ENCODE measurements around the gene SLC8A2.

DNA sequence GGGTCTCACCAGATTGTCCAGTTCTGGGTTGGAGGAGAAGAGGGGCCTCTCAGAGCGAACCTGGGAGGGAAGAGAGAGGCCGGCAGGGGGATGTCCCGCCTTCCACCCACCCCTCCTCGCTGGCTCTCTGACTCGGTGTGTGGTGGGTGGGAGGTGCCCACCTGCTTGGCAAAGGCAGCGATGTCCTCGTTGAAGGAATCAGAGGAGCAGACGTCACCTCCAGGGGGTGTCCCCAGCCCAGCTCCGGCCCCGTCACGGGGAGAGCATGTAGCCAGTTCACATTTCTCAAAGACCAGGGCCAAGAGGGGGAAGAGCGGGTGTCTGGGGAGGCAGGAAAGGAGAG, 55.1 kb downstream of the SLC8A2 start:
- TF ChIP-seq, protein P1, sequence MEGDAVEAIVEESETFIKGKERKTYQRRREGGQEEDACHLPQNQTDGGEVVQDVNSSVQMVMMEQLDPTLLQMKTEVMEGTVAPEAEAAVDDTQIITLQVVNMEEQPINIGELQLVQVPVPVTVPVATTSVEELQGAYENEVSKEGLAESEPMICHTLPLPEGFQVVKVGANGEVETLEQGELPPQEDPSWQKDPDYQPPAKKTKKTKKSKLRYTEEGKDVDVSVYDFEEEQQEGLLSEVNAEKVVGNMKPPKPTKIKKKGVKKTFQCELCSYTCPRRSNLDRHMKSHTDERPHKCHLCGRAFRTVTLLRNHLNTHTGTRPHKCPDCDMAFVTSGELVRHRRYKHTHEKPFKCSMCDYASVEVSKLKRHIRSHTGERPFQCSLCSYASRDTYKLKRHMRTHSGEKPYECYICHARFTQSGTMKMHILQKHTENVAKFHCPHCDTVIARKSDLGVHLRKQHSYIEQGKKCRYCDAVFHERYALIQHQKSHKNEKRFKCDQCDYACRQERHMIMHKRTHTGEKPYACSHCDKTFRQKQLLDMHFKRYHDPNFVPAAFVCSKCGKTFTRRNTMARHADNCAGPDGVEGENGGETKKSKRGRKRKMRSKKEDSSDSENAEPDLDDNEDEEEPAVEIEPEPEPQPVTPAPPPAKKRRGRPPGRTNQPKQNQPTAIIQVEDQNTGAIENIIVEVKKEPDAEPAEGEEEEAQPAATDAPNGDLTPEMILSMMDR (IDR thresholded peaks at IDR 0.05; ENCODE audit: poor library complexity, severe bottlenecking) = no peak
- no peak for TF ChIP-seq EP300 (conservative IDR thresholded peaks at IDR 0.05; ENCODE audit: poor library complexity, severe bottlenecking)
- no peak for TF ChIP-seq EZH2 (IDR thresholded peaks at IDR 0.05; ENCODE audit: borderline replicate concordance, insufficient read depth, low read length, poor library complexity, severe bottlenecking)
- TF ChIP-seq POLR2AphosphoS5 (IDR thresholded peaks at IDR 0.05) = no peak
- no peak for TF ChIP-seq SMC3 (conservative IDR thresholded peaks at IDR 0.05; ENCODE audit: poor library complexity)
- no peak for TF ChIP-seq MXI1 (conservative IDR thresholded peaks at IDR 0.05; ENCODE audit: poor library complexity, severe bottlenecking)
- TF ChIP-seq RAD21 (conservative IDR thresholded peaks at IDR 0.05) = no peak
- TF ChIP-seq, protein P2, sequence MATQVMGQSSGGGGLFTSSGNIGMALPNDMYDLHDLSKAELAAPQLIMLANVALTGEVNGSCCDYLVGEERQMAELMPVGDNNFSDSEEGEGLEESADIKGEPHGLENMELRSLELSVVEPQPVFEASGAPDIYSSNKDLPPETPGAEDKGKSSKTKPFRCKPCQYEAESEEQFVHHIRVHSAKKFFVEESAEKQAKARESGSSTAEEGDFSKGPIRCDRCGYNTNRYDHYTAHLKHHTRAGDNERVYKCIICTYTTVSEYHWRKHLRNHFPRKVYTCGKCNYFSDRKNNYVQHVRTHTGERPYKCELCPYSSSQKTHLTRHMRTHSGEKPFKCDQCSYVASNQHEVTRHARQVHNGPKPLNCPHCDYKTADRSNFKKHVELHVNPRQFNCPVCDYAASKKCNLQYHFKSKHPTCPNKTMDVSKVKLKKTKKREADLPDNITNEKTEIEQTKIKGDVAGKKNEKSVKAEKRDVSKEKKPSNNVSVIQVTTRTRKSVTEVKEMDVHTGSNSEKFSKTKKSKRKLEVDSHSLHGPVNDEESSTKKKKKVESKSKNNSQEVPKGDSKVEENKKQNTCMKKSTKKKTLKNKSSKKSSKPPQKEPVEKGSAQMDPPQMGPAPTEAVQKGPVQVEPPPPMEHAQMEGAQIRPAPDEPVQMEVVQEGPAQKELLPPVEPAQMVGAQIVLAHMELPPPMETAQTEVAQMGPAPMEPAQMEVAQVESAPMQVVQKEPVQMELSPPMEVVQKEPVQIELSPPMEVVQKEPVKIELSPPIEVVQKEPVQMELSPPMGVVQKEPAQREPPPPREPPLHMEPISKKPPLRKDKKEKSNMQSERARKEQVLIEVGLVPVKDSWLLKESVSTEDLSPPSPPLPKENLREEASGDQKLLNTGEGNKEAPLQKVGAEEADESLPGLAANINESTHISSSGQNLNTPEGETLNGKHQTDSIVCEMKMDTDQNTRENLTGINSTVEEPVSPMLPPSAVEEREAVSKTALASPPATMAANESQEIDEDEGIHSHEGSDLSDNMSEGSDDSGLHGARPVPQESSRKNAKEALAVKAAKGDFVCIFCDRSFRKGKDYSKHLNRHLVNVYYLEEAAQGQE (IDR thresholded peaks at IDR 0.05; ENCODE audit: borderline replicate concordance) = no peak
